HG03521 (cell line): Measurements from ENCODE around the gene CD2AP.

ENCODE experiments used
- ATAC-seq: cut with Tn5 transposase; IDR thresholded peaks from one replicate; pipeline ENCODE4 v1.9.1; 2021; ENCODE audit warnings: mild to moderate bottlenecking, moderate library complexity; ENCODE audit not compliant: unreplicated experiment

CD2AP gene

DNA sequence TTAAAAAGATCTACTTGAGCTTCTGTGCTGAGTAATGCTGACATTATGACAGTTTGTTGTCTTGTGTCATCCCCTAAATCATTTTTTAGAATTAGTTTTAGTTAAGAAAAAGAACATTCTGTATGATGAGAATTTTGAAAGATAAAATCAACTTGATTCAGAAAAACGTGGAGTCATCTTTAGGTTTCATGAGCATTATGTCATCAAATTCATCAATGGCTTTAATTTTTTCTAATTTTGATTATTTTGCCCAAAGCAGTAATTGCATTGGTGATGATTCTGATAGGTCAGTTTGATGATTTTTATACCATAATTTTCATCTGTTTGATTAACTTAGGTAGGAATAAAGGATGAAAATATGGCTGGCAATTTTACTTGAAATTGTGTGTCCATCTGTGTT lies 194.2 kb downstream of the CD2AP start:
- no peak for ATAC-seq

DNA sequence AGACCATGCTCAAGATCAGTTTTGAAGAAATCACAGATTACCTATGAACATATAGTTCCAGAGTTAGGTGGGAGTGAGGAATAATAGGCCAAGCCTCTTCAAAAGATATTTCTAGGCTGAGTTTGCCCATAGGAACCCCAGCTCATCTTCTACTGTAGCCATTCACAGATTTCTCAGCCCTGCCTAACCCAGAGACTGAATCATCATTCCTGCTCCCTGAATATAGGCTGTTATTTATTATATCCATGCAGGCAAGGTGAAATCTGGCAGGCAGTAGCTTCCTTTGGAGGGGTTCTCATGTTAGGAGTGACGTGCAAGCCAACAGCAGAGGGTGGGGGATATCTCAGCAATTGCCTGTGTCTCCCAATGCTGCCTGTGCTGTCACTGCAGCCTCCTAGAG lies 195.2 kb downstream of the CD2AP start:
- no peak for ATAC-seq

DNA sequence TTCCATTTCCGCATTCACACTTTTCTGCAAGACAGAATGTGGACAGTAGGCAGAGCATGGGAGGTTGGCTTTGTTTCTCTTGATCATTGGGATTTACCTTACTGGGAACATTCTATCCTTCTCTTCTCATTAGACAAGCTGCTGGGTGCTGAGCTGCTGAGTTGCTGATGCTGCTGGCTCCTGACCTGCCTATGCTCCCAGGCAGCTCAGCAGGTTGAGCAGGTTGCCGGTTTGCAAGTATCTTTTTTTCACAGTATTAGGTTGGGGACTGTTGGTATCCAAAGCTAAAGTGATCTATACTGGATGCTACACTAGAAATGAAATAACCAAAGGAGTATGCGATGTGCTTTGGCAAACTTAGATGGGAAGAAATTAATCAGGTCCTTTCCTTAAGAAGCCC lies 197.1 kb downstream of the CD2AP start:
- no peak for ATAC-seq
